DOHH2 (cell line): Measurements from ENCODE around the gene ELK4.

ENCODE experiments used
- CTCF ChIP-seq: fragments of 200-600 bp; sonication (generic); IDR thresholded peaks from one replicate; pipeline ENCODE4 v1.5.1; 2014; ENCODE audit warnings: antibody characterized with exemption, mild to moderate bottlenecking, low read depth, low read length; ENCODE audit not compliant: poor library complexity, severe bottlenecking
- EZH2phosphoT487 ChIP-seq: fragments of 200-600 bp; sonication (generic); IDR thresholded peaks from 2 replicates; pipeline ENCODE4 v1.6.1; 2017; ENCODE audit warnings: borderline replicate concordance, mild to moderate bottlenecking, antibody characterized with exemption, low read length, moderate library complexity, mixed read lengths

GRCh38 chr1:205575294-205575885 lies 56.4 kb downstream of the ELK4 start:
- no peak for TF ChIP-seq CTCF
- TF ChIP-seq EZH2phosphoT487 = no peak
